IMR-90 (cell line): ENCODE results near the gene RAP1GAP2.

Source experiments
- RCOR1 ChIP-seq: IDR thresholded peaks from 2 replicates; pipeline ENCODE4 v1.6.1; 2012; ENCODE audit warnings: mild to moderate bottlenecking, low read length, improper control_type of control experiment; ENCODE audit not compliant: insufficient replicate concordance
- USF2 ChIP-seq: fragments of 150-350 bp; IDR thresholded peaks from 2 replicates; pipeline ENCODE4 v1.6.1; 2017; ENCODE audit warnings: mild to moderate bottlenecking, antibody characterized with exemption, low read length, low read depth

DNA sequence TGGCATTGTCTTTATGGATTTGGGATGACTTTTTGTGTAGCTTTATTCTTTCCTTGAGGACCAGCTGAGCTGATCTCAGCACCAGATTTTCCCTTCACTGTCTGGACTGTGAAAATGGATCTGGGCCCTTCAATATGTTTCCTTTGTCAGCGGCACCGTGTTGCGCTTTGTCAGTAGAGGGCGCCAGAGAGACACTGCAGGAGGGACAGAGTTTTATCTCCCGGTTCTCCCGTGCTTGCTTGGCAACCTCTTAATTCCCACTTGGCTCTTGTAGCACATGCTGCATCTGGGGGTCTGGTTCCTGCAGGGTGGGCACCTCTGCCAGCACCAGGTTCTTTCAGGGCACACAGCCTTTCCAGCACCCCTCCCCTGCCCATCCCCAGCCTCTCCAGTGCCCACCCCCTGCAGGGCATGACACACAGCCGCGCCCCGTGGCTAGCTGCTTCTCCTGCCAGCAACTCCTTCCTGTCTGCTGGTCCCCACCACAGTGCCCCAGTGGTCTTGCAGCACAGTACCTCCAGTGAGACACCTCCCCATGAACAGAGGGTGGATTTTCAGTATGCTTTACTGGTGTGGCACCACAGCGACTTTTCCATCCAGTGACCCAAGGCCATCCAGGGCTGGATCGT, 247.6 kb downstream of the RAP1GAP2 start:
- no peak for TF ChIP-seq USF2
- no peak for TF ChIP-seq RCOR1
